H9 (cell line): ENCODE measurements around the gene RCAN1. TPM values are rescaled to one million over a fixed set of nuclear protein-coding genes. Genes with fewer than 3 reads are reported as not detected.

Experiments used
- DNase-seq: peaks from one replicate; pipeline ENCODE4 v3.0.0-alpha.2; 2017
- H2AFZ ChIP-seq: one replicate; pipeline ENCODE4 v1.6.1; 2013; ENCODE audit warnings: mild to moderate bottlenecking, low read length, control low read depth, moderate library complexity
- H2AK5ac ChIP-seq: 2 replicates; pipeline ENCODE4 v1.6.1; 2013; ENCODE audit warnings: low read length, control low read depth, mixed read lengths; ENCODE audit not compliant: insufficient read length
- H2BK120ac ChIP-seq: one replicate; pipeline ENCODE4 v1.6.1; 2013; ENCODE audit warnings: low read depth, mild to moderate bottlenecking, low read length, control low read depth, inconsistent platforms; ENCODE audit not compliant: poor library complexity, severe bottlenecking
- H2BK12ac ChIP-seq: 2 replicates; pipeline ENCODE4 v1.6.1; 2013; ENCODE audit warnings: low read length, control low read depth, mixed read lengths, low read depth; ENCODE audit not compliant: insufficient read length
- H2BK15ac ChIP-seq: 2 replicates; pipeline ENCODE4 v1.6.1; 2013; ENCODE audit warnings: low read depth, low read length, control low read depth
- H2BK20ac ChIP-seq: one replicate; pipeline ENCODE4 v1.6.1; 2013; ENCODE audit warnings: low read depth, mild to moderate bottlenecking, low read length, control low read depth, inconsistent platforms; ENCODE audit not compliant: poor library complexity, severe bottlenecking
- H2BK5ac ChIP-seq: 2 replicates; pipeline ENCODE4 v1.6.1; 2013; ENCODE audit warnings: low read length, control low read depth, mixed read lengths; ENCODE audit not compliant: insufficient read length
- H3K14ac ChIP-seq: 2 replicates; pipeline ENCODE4 v1.6.1; 2013; ENCODE audit warnings: low read length, control low read depth; ENCODE audit not compliant: insufficient read depth
- H3K18ac ChIP-seq: 2 replicates; pipeline ENCODE4 v1.6.1; 2013; ENCODE audit warnings: low read depth, mild to moderate bottlenecking, mixed read lengths, low read length, control low read depth; ENCODE audit not compliant: insufficient read length
- H3K23ac ChIP-seq: 2 replicates; pipeline ENCODE4 v1.6.1; 2013; ENCODE audit warnings: low read length, control low read depth, mixed read lengths, low read depth; ENCODE audit not compliant: insufficient read length
- H3K23me2 ChIP-seq: 2 replicates; pipeline ENCODE4 v1.6.1; 2013; ENCODE audit warnings: low read depth, mild to moderate bottlenecking, mixed read lengths, low read length, control low read depth; ENCODE audit not compliant: insufficient read length, poor library complexity, severe bottlenecking
- H3K27ac ChIP-seq: 2 replicates; pipeline ENCODE4 v1.5.1; 2013; ENCODE audit warnings: low read length, control low read depth, mixed read lengths, low read depth; ENCODE audit not compliant: insufficient read length
- H3K27me3 ChIP-seq: 2 replicates; pipeline ENCODE4 v1.6.1; 2013; ENCODE audit warnings: low read length, control low read depth, inconsistent platforms; ENCODE audit not compliant: insufficient read depth
- H3K4ac ChIP-seq: 2 replicates; pipeline ENCODE4 v1.6.1; 2013; ENCODE audit warnings: low read depth, mild to moderate bottlenecking, control low read depth, inconsistent platforms, low read length, moderate library complexity
- H3K4me1 ChIP-seq: 2 replicates; pipeline ENCODE4 v1.6.1; 2013; ENCODE audit warnings: low read length, control low read depth, inconsistent platforms; ENCODE audit not compliant: insufficient read depth
- H3K4me2 ChIP-seq: 2 replicates; pipeline ENCODE4 v1.6.1; 2013; ENCODE audit warnings: low read length, control low read depth, mixed read lengths; ENCODE audit not compliant: insufficient read length, insufficient read depth
- H3K56ac ChIP-seq: 2 replicates; pipeline ENCODE4 v1.6.1; 2013; ENCODE audit warnings: low read depth, mild to moderate bottlenecking, mixed read lengths, low read length, control low read depth; ENCODE audit not compliant: insufficient read length
- H3K79me1 ChIP-seq: 2 replicates; pipeline ENCODE4 v1.6.1; 2013; ENCODE audit warnings: low read depth, mild to moderate bottlenecking, moderate library complexity, low read length, control low read depth, inconsistent platforms; ENCODE audit not compliant: insufficient read depth, poor library complexity, severe bottlenecking
- H3K79me2 ChIP-seq: 2 replicates; pipeline ENCODE4 v1.6.1; 2013; ENCODE audit warnings: low read length, control low read depth, inconsistent platforms; ENCODE audit not compliant: insufficient read depth
- H3K9ac ChIP-seq: 2 replicates; pipeline ENCODE4 v1.6.1; 2013; ENCODE audit warnings: low read length, control low read depth, mixed read lengths; ENCODE audit not compliant: insufficient read length; ENCODE audit errors: extremely low read depth
- H3K9me3 ChIP-seq: one replicate; pipeline ENCODE4 v1.6.1; 2013; ENCODE audit warnings: low read depth, low read length, inconsistent platforms; ENCODE audit not compliant: control insufficient read depth
- H3T11ph ChIP-seq: one replicate; pipeline ENCODE4 v1.6.1; 2013; ENCODE audit warnings: mild to moderate bottlenecking, low read length, control low read depth, inconsistent platforms
- H4K20me1 ChIP-seq: one replicate; pipeline ENCODE4 v1.6.1; 2013; ENCODE audit not compliant: control insufficient read depth, insufficient read length, insufficient read depth
- H4K5ac ChIP-seq: 2 replicates; pipeline ENCODE4 v1.6.1; 2013; ENCODE audit warnings: low read depth, mild to moderate bottlenecking, mixed read lengths, low read length, control low read depth; ENCODE audit not compliant: insufficient read length
- H4K8ac ChIP-seq: replicated peaks from 2 replicates; pipeline ENCODE4 v1.6.1; 2013; ENCODE audit warnings: low read length, control low read depth, mixed read lengths, low read depth; ENCODE audit not compliant: insufficient read length
- H4K91ac ChIP-seq: 2 replicates; pipeline ENCODE4 v1.6.1; 2013; ENCODE audit warnings: low read depth, mild to moderate bottlenecking, moderate library complexity, mixed read lengths, low read length, control low read depth; ENCODE audit not compliant: insufficient read length
- H3K27ac Mint-ChIP-seq, 3 experiments: 2 replicates in 2 of 3; 3 replicates in 1 of 3; pipeline ENCODE4 v1.8.0; 2020 to 2021; ENCODE audit warnings: mixed read lengths in 3 of 3, mild to moderate bottlenecking in 1 of 3, moderate library complexity in 1 of 3
- H3K27me3 Mint-ChIP-seq: 2 replicates; pipeline ENCODE4 v1.8.0; 2021; ENCODE audit warnings: low read depth, mild to moderate bottlenecking, moderate library complexity, mixed read lengths
- H3K36me3 Mint-ChIP-seq, 3 experiments: 2 replicates in 2 of 3; 3 replicates in 1 of 3; pipeline ENCODE4 v1.8.0; 2020 to 2021; ENCODE audit warnings: low read depth in 3 of 3, mixed read lengths in 3 of 3; ENCODE audit not compliant: insufficient read depth in 1 of 3
- H3K4me1 Mint-ChIP-seq, 2 experiments: 2 replicates each; pipeline ENCODE4 v1.8.0; 2020; ENCODE audit warnings: mixed read lengths in 2 of 2
- H3K4me3 Mint-ChIP-seq, 2 experiments: 2 replicates in 1 of 2; 3 replicates in 1 of 2; pipeline ENCODE4 v1.8.0; 2020 to 2021; ENCODE audit warnings: mild to moderate bottlenecking in 2 of 2, mixed read lengths in 2 of 2, moderate library complexity in 1 of 2
- H3K9me3 Mint-ChIP-seq, 2 experiments: 2 replicates in 1 of 2; 3 replicates in 1 of 2; pipeline ENCODE4 v1.8.0; 2020; ENCODE audit warnings: mild to moderate bottlenecking in 2 of 2, mixed read lengths in 2 of 2, moderate library complexity in 1 of 2
- WGBS: extraction: QIAGEN DNeasy Blood & Tissue Kit; methylation state at CpG from one replicate; pipeline ENCODE4 v1.1.7; 2013; ENCODE audit warnings: missing lambda C conversion rate, low lambda C conversion rate, mixed read lengths; ENCODE audit not compliant: insufficient read length; ENCODE audit errors: extremely low coverage; 5-methylcytosine and 5-hydroxymethylcytosine counted together
- total RNA-seq: library from RNA; stranded (reverse); gene quantifications from 2 replicates; pipeline ENCODE4 v1.2.1, GENCODE V29; 2021
- TF ChIP-seq, protein P1 (sequence below): fragments of 200-600 bp; sonication (generic); conservative IDR thresholded peaks from 3 replicates; pipeline ENCODE4 v1.8.0; 2021; ENCODE audit warnings: antibody characterized with exemption, mild to moderate bottlenecking

RCAN1 gene
- total RNA-seq, 1 experiment from 2014 or later = 7.0 TPM

DNA sequence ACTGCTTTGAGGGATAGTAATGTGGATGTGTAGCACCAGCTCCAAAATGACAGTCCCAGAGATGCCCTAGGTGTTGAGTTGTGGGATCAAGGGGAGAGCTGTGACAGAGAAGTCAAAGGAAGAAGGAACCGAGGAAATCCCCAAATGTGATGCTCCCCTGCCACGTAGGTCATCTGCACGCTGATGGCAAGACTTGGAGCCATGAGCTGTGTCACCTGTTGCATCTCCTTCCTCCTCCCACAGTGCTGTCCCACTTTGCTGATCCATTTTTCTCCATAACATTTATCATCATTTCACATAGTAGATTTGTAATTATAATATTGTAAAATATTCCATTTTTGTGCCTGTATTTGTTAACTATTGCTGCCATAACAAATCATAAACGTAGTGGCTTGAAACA is 17.6 kb upstream of the RCAN1 start:
- Histone ChIP-seq H2BK5ac (no peak overlapping the region), H3K56ac (no peak overlapping the region), H2BK15ac (no peak overlapping the region), H3K4me2 (no peak overlapping the region), H4K8ac (no peak overlapping the region), H3K27ac (no peak overlapping the region), H2BK12ac (no peak overlapping the region), H2BK20ac (no peak overlapping the region), H3T11ph (no peak overlapping the region), H3K23me2 (no peaks in the 10 kb centered on the region), H3K9me3 (no peaks in the 10 kb centered on the region), H3K18ac (no peak overlapping the region), H3K9ac (no peak overlapping the region), H2AK5ac (no peak overlapping the region), H3K79me2 (no peaks in the 10 kb centered on the region), H4K5ac (no peak overlapping the region), H3K4ac (no peak overlapping the region), H4K20me1 (no peaks in the 10 kb centered on the region), H3K14ac (no peak overlapping the region), H3K23ac (no peak overlapping the region), H3K27me3 (no peaks in the 10 kb centered on the region), H2BK120ac (no peak overlapping the region), H3K79me1 (no peaks in the 10 kb centered on the region), H4K91ac (no peak overlapping the region), H2AFZ (no peak overlapping the region), H3K4me1 (no peaks in the 10 kb centered on the region)
- Mint-ChIP-seq H3K9me3 (no peaks in the 10 kb centered on the region; a peak in 1 of 5 replicates), H3K27me3 (peaks cover 16% of the 10 kb centered on the region), H3K4me3 (no peak overlapping the region), H3K36me3 (no peaks in the 10 kb centered on the region), H3K4me1 (no peaks in the 10 kb centered on the region), H3K27ac (no peak overlapping the region)
- no CpG with 5 or more reads among the region's 4 CpGs for WGBS
- no peak for DNase-seq
- TF ChIP-seq, protein P1, sequence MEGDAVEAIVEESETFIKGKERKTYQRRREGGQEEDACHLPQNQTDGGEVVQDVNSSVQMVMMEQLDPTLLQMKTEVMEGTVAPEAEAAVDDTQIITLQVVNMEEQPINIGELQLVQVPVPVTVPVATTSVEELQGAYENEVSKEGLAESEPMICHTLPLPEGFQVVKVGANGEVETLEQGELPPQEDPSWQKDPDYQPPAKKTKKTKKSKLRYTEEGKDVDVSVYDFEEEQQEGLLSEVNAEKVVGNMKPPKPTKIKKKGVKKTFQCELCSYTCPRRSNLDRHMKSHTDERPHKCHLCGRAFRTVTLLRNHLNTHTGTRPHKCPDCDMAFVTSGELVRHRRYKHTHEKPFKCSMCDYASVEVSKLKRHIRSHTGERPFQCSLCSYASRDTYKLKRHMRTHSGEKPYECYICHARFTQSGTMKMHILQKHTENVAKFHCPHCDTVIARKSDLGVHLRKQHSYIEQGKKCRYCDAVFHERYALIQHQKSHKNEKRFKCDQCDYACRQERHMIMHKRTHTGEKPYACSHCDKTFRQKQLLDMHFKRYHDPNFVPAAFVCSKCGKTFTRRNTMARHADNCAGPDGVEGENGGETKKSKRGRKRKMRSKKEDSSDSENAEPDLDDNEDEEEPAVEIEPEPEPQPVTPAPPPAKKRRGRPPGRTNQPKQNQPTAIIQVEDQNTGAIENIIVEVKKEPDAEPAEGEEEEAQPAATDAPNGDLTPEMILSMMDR = no peak
